Measurements from ENCODE around the gene NPY2R. TPM values are rescaled to one million over a fixed set of nuclear protein-coding genes. Genes with fewer than 3 reads are reported as not detected.

NPY2R gene
- total RNA-seq, 1 donor from 2014 or later: not detected

DNA sequence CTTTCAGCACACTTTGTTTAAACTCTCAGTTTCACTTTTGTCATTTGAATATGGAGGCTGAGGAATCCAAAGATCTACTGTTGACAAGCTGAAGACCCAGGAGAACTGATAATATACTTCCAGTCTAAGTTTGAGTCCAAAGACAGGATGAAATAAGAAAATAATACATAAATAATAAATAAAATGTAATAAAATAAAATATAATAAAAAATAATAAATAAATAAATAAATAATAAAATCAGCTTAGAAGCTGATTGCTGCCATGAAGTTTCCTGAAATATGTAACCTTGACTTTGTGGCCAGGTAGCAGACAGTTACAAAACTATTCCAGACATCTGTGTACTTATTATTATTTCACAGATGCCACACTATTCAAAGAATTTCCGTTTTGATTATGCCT lies 55.0 kb downstream of the NPY2R start:
- no peak overlapping the region for H3K4me3 Mint-ChIP-seq (ENCODE audit: unreplicated experiment)
- H3K9me3 Mint-ChIP-seq (ENCODE audit: unreplicated experiment): no peaks in the 10 kb centered on the region
- DNase-seq: no peak
- H3K36me3 Mint-ChIP-seq (ENCODE audit: unreplicated experiment): no peaks in the 10 kb centered on the region
- no peaks in the 10 kb centered on the region for H3K4me1 Mint-ChIP-seq (ENCODE audit: low read depth, unreplicated experiment)
- no peak overlapping the region for H3K27ac Mint-ChIP-seq (ENCODE audit: unreplicated experiment)
- H3K27me3 Mint-ChIP-seq (ENCODE audit: unreplicated experiment): no peaks in the 10 kb centered on the region
- TF ChIP-seq, protein P1, sequence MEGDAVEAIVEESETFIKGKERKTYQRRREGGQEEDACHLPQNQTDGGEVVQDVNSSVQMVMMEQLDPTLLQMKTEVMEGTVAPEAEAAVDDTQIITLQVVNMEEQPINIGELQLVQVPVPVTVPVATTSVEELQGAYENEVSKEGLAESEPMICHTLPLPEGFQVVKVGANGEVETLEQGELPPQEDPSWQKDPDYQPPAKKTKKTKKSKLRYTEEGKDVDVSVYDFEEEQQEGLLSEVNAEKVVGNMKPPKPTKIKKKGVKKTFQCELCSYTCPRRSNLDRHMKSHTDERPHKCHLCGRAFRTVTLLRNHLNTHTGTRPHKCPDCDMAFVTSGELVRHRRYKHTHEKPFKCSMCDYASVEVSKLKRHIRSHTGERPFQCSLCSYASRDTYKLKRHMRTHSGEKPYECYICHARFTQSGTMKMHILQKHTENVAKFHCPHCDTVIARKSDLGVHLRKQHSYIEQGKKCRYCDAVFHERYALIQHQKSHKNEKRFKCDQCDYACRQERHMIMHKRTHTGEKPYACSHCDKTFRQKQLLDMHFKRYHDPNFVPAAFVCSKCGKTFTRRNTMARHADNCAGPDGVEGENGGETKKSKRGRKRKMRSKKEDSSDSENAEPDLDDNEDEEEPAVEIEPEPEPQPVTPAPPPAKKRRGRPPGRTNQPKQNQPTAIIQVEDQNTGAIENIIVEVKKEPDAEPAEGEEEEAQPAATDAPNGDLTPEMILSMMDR (IDR thresholded peaks at IDR 0.05; ENCODE audit: partially characterized antibody, unreplicated experiment): no peak

DNA sequence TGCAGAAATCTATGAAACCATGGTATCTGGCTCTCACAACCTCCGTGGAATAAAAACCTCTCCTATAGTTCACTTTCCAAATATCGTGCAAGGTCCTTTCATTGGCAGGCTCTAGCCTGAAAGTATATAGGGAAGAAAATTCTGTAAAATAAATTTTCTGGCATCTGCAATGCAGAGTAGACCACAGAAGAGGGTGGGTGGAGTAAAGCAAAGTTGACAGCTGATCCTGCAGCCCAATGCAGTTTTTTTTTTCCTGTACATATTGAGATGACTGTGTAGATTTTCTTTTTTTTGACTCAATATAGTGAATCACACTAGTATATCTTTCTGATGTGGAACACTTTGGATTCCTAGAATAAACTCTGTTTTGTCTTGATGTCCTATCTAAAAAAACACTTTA lies 56.7 kb downstream of the NPY2R start:
- Mint-ChIP-seq H3K27me3 (ENCODE audit: unreplicated experiment) (no peaks in the 10 kb centered on the region), H3K9me3 (ENCODE audit: unreplicated experiment) (no peaks in the 10 kb centered on the region), H3K4me3 (ENCODE audit: unreplicated experiment) (no peak overlapping the region), H3K4me1 (ENCODE audit: low read depth, unreplicated experiment) (no peaks in the 10 kb centered on the region), H3K36me3 (ENCODE audit: unreplicated experiment) (no peaks in the 10 kb centered on the region), H3K27ac (ENCODE audit: unreplicated experiment) (no peak overlapping the region)
- no peak for DNase-seq
- TF ChIP-seq, protein P1 (IDR thresholded peaks at IDR 0.05; ENCODE audit: partially characterized antibody, unreplicated experiment): no peak

Other genes starting within 250 kb of the NPY2R start
- 8.1 TPM for gene MAP9, start 168.3 kb downstream of the NPY2R start, total RNA-seq (ENCODE audit: unreplicated experiment)

All from glutamatergic neuron (in vitro differentiated cells).